A172 (cell line): ENCODE results near the gene BLOC1S2. TPM values are rescaled to one million over a fixed set of nuclear protein-coding genes. Genes with fewer than 3 reads are reported as not detected.
"Not testable (repeated sequence)": the region's sequence is repeated elsewhere in the genome, so short reads cannot be mapped to it uniquely, and the experiment has no call there.

ENCODE experiments used
- DNase-seq: peaks from one replicate; pipeline ENCODE4 v3.0.0-alpha.2; 2015; ENCODE audit warnings: low spot score
- total RNA-seq: library from RNA; depleted of rRNA; stranded (reverse); fragments of >200 nt; shearing (Covaris generic); gene quantifications from 2 replicates; pipeline ENCODE4 v1.2.3, GENCODE V29; 2014

BLOC1S2 gene
- total RNA-seq, 1 experiment from 2014 or later: 127 TPM

- DNase-seq: no peak
These were observed 4.9 kb upstream of the BLOC1S2 start for GRCh38 chr10:100291356-100291755.

DNA sequence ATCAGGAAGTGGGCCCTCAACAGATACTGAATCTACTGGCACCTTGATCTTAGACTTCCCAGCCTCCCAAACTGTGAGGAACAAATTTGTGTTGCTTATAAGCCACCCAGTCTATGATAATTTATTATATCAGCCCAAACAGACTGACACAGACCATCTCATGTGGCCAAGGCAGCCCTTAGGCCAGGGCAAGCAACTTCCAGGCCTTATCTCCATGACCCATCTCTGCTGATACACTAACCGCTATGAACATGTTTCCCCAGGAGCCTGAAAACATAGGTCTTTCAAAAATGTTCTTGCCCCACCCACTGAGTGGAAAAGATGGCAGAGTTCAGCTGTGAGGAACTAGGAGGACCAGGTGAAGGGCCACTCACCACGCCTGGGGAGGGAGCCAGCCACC, 3.2 kb upstream of the BLOC1S2 start:
- no peak for DNase-seq

DNA sequence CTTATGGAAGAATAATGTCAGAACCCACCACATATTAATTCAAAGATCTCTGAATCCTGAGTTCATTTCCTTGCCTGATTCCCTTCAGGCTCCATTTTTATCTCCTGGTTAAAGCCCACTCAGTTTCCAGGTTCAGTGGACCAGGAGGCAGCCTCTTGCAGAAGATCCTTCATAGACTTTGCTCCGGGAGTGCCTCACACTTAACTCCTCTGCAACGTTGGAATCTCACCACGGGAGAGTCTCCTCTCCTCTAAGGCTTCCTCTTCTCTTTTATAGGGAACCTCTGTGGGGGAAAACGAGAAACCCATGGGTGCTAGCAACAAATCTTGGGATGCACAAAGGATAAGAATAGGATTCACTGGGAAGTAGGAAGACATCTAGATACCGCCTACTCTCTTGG, 1.7 kb upstream of the BLOC1S2 start:
- no peak for DNase-seq

DNA sequence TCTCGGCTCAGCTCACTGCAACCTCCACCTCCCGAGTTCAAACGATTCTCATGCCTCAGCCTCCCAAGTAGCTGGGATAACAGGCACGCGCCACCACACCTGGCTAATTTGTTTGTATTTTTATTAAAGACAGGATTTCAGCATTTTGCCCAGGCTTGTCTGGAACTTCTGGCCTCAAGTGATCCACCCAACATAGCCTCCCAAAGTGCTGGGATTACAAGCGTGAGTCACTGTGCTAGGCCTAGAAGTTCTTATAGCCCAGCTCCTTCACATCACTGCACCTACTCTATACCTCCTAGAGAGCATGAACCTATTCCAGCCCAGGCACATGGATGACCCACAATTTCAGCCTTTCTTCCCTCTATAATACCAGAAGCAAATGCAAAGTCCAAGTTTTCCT, 1.3 kb upstream of the BLOC1S2 start:
- DNase-seq: no peak

DNA sequence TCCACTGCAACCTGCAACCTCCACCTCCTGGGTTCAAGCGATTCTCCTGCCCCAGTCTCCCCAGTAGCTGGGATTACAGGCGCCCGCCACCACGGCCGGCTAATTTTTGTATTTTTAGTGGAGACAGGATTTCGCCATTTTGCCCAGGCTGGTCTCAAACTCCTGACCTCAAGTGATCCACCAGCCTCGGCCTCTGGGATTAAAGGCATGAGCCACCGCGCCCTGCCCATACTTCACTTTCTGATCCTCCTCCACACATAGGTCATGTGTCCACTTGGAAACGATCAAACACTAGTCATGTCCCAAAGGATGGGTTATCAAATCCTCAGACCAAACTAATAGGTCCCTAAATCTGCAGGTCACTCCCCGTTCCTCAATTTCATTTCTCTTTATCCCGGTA, 1.2 kb downstream of the BLOC1S2 start:
- DNase-seq: peak; percentile 16

DNA sequence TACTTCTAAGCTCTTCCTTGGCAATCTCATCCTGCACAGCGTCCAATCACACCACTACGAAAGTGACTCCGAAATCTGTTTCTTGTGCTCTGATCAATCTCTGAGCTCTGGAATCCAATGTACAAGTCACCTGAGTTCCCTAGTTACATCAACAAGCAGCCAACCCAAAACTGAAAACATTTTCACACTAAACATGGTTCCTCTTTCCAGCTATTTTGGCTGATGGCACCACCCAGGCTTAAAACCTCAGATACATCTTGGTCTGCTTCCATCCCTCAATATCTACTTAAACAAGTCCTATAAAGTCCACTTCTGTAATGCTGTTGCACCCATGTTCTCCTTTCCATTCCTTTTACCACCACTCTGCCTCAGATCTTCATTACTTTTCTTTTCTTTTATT, 3.6 kb downstream of the BLOC1S2 start:
- no peak for DNase-seq

DNA sequence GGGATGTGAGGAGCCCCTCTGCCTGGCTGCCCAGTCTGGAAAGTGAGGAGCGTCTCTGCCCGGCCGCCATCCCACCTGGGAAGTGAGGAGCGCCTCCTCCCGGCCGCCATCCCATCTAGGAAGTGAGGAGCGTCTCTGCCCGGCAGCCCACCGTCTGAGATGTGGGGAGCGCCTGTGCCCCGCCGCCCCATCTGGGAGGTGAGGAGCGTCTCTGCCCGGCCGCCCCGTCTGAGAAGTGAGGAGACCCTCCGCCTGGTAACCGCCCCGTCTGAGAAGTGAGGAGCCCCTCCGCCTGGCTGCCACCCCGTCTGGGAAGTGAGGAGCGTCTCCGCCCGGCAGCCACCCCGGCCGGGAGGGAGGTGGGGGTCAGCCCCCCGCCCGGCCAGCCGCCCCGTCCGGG, 9.5 kb downstream of the BLOC1S2 start:
- not testable (repeated sequence) for DNase-seq

- DNase-seq: peak; percentile 77
These were observed 19.0 kb downstream of the BLOC1S2 start, which contains the start of gene CWF19L1 for GRCh38 chr10:100267239-100268104. TSS of gene CWF19L1 (minus strand) at chr10:100267638. CDS start at chr10:100267593, 45 bp downstream.

DNA sequence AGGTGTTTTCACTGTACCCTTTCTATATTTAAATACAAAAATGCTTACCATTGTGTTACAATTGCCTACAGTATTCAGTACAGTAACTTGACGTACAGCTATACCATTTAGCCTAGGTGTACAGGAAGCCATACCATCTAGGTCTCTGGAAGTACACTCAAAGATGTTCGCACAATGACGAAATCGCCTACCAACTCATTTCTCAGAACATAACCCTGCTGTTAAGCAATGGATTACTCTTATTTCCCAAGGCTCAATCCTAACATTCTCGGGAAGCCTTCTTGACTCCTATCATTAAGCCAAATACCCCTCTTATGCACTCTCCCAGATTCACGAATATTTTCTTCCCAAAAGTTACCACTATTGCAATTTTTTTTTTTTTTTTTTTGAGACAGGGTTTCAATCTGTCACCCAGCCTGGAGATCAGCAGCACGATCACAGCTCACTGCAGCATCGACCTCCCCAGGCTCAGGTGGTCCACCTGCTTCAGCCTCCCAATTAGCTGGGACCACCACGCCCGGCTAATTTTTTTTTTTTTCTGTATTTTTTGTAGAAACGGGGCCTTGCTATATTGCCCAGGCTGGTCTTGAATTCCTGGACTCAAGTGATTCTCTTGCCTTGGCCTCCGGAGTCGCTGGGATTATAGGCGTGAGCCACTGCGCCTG, 20.5 kb downstream of the BLOC1S2 start:
- no peak for DNase-seq

- DNase-seq: no peak
These were observed 32.3 kb downstream of the BLOC1S2 start for GRCh38 chr10:100254191-100254590.

DNA sequence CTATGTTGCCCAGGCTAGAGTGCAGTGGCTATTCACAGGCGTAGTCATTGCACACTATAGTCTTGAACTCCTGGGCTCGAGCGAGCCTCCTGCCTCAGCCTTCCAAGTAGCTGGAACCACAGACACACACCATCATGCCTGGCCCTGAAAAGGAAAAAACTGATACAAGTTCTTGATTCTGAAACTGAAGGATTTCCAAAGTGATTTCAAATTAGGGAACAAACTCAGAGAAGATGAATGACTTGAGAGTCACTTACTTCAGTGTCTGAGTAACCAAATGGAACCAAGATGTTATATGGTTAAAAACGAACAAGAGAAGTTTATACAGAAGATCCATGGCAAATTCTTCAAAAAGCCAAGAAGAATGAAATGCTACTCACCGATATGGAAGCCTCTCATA, 33.4 kb downstream of the BLOC1S2 start:
- no peak for DNase-seq

- no peak for DNase-seq
These were observed 37.7 kb downstream of the BLOC1S2 start for GRCh38 chr10:100248820-100249219.

DNA sequence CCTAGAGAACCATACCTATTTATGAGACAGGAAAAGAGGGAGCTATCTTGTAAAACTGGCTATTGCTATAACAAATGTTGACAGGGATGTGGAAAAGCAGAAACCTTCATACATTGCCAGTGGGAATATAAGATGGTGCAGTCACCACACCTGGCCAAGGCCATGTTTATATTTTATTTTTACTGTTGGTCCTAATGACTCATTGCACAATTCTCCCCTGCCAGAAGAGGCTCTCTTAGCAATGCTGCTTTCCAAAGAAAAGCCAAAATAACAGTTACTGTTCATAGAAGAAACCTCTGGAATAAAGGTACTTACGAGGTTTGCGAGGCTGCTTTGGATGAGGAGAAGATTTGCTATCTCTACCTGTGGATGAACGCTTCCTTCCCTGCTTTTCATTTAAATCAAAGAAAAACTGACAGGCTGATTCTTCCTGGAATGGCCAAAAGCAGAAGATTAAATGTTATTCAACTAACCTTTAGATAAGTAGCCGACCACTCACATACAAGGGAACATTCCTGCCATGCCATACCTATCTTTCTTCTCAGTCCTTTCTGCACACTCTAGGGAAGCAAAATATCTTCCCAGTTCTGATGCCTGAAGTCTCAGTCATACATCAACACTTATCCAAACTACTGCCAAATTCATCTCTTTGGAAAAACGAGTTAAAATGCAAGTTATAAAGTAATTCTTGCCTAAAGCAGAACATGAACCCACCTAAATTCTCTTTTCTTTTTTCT, 40.8 kb downstream of the BLOC1S2 start:
- no peak for DNase-seq

DNA sequence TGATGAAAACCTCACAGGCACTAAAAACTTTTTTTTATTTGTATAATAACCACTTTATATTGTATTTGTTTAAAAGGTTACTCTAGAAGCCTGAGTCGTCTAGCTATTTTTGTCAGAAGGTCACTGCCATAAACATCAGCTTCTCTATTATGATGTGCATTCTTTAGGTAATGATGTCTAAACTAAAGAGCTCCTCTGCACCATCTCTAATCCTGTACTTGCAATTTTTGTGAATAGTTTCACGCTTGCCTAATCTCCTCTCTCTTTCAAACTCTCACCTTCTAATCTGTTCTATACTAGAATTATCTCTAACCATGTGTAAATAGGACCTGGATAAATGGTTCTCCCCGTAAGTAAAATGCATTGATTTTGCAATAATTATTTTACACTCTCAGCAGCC, 46.6 kb downstream of the BLOC1S2 start:
- no peak for DNase-seq

- no peak for DNase-seq
These were observed 48.1 kb downstream of the BLOC1S2 start for GRCh38 chr10:100238429-100238828.

DNA sequence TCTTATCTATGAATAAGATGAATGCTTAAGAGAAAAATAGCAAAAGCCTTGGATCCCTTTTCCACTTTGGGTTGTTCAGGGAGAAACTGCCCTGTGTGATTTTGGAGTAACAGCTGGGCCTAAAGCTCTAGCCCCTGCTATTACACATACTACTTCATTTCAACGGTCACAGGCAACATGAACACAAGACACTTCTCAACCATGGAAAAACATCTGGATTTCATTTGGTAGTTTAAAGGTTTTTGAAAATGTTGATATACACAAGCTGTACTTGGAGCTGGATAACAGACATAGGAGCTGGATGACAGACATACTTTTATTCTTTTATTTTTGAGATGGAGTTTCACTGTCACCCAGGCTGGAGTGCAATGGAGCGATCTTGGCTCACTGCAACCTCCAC, 54.4 kb downstream of the BLOC1S2 start:
- DNase-seq: no peak

DNA sequence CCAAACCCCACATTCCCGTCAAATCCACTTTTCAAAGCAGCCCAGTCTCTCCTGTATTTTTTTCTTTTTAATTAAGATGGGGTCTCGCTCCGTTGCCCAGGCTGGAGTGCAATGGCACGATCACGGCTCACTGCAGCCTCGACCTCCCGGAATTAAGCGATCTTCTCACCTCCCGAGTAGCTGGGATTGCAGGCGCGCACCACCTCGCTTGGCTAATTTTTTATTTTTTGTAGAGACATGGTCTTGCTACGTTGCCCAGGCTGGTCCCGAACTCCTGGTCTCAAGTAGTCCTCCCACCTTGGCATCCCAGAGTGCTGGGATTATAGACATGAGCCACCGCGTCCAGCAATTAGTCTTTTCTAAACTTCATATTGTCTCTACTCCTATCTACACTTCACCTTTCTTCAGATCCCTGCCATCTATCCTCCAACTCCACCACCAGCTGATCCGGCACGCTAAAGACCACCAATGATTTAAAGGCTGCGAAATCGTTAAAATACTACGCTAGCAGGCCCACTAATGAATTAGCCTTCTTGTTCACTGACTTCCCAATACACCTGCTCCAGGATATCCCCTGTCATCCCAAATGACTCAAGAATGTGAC, 56.6 kb downstream of the BLOC1S2 start:
- no peak for DNase-seq

DNA sequence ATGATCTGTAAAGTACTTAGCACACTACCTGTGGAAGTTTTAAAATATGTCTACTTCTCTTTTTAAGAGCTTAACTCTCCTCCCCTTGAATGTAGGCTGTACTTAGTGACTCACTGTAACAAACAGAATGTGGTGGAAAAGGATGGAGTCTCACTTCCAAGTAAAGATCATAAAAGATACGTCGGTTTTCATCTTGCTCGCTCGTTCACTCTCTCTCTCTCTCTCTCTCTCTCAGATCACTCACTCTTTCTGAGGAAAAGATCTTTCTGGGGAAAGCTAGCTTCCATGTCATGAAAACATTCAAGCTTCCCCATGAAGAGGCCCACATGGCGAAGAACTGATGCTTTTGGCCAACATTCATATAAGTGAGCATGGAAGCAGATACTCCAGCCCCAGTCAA, 62.6 kb downstream of the BLOC1S2 start:
- DNase-seq: no peak
